Stimulated activated CD8-positive, alpha-beta memory T cell treated with anti-CD3 and anti-CD28 coated beads, Interleukin-4, amount 100 ng/mL, for 48 hours (primary cell): ENCODE measurements around the gene CIDEB.

Experiments
- DNase-seq: peaks from one replicate; pipeline ENCODE4 v3.0.0-alpha.2; 2020

Gene CIDEB

DNA sequence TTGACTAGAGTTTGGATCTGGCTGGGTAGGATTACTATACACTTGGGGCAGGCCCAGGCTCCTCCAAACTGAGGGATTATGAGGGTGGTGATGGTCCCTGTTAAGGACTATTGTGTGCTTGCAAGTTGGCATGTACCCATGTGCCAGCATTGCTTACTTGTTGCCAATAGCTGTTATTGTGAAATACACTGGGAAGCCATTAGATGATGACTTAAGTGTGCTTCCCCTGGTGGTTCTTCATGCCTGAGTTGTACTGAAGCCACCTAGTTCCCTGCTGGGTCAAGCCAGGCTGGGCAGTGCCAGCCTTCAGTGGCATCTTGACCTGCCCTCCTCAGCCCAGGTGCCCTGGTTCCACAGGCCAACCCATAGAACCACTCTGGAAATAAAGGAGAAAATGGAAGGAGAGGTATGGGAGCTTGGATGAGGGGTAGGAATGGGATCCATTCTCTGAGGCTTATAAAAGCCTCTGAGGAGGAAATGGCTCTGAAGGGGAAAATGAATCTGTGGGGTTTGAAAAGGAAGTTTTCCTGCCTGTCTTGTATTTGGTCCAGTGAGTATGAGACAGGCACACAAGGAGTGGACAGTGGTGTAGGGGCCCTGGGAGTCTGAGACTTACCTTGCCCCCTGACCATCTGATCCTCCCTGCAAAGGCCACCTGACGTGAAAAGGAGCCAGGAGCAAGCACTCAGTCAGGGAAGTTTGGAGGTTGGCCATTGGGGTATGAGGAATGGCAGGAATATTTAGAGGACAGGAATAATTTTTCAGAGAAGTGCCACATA lies 4.2 kb upstream of the CIDEB start:
- no peak for DNase-seq

GRCh38 chr14:24310646-24311604 lies 3.1 kb upstream of the CIDEB start, which contains the start of gene LTB4R:
LTB4R (plus strand) TSS chr14:24311502; CDS start chr14:24315652, 4,150 bp downstream.
- peak; percentile 70 for DNase-seq

- no peak for DNase-seq
Observed at GRCh38 chr14:24310265-24310645, 2.5 kb upstream of the CIDEB start.

- DNase-seq = no peak
Observed at GRCh38 chr14:24309538-24310264, 1.9 kb upstream of the CIDEB start, which contains the start of gene LTB4R2. LTB4R2 (plus strand) TSS chr14:24310140; CDS start chr14:24310665, 525 bp downstream.

- no peak for DNase-seq
Observed at GRCh38 chr14:24308342-24309124, 756 bp upstream of the CIDEB start.

GRCh38 chr14:24307156-24307574 lies 612 bp downstream of the CIDEB start:
- no peak for DNase-seq

- DNase-seq = no peak
Observed at GRCh38 chr14:24304019-24304387, 3.8 kb downstream of the CIDEB start.

- DNase-seq = no peak
Observed at GRCh38 chr14:24300326-24300980, 7.3 kb downstream of the CIDEB start.

DNA sequence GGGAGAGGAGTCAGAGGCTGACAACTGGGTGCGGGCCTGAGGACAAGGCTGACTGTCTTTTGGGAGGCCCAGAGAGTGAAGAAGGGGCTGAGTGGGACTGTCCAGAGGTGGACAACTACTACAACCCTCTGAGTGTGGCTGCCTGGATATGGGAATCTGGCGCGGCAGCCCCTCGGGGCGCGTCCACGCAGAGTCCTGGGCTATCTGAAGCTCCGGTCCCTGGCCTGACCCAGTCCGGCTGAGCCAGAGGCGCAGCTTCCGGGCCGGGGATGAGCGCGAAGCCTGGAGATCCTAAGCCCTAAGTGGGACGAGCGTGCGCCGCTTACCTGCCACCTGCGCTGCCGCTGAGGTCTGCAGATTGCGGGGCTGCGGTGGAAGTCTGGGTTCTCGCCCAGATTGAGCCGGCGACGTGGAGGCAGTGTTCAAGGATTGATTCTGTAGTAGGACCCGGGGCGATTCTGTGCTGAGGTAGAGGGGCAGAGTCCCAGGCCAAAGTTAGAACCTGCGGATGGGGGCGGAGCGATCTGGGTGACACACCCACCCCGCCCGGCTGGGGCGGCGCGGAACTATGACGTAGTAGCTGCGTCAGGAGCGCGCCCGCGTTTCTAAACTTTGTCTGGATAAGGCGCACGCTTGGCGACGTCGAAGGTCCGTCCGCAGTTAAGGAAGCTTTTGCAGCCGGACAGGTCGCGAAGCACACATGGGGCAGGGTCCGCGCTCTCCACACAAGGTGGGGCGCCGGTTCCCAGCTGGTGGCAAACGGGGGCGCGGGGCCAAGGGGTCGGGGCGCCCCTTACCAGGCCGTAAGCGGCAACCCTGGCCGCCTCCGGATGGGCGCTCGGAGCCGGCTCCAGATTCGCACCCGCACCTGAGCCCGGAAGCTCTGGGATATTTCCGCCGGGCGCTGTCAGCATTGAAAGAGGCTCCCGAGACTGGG lies 8.3 kb downstream of the CIDEB start, which contains the start of the genes DHRS1 and NOP9:
Gene DHRS1 (minus strand): TSS at position 526 of the 937 bp plus-strand sequence. CDS start 674 bp downstream, outside the sequence.
Gene NOP9 (plus strand): TSS at position 596 of the 937 bp plus-strand sequence. CDS start 105 bp downstream, at position 701.
- peak; percentile 98 for DNase-seq

DNA sequence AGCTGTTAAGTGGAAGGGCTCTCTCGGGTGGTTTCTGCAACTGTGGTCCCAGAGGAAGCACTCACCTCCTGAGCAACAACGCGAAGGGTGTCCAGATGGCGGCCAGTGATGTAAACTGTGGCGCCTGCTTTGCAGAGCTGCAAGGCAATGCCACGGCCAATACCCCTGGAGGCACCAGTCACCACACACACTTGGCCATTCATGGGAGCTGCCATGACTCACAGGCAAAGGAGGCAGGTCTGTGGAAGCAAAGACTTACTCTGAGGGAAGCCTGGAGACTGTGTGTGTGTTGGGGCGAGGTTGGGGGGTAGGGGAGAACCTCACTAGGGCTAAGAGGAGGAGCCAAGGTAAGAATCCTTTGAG lies 8.9 kb downstream of the CIDEB start:
- DNase-seq = no peak

DNA sequence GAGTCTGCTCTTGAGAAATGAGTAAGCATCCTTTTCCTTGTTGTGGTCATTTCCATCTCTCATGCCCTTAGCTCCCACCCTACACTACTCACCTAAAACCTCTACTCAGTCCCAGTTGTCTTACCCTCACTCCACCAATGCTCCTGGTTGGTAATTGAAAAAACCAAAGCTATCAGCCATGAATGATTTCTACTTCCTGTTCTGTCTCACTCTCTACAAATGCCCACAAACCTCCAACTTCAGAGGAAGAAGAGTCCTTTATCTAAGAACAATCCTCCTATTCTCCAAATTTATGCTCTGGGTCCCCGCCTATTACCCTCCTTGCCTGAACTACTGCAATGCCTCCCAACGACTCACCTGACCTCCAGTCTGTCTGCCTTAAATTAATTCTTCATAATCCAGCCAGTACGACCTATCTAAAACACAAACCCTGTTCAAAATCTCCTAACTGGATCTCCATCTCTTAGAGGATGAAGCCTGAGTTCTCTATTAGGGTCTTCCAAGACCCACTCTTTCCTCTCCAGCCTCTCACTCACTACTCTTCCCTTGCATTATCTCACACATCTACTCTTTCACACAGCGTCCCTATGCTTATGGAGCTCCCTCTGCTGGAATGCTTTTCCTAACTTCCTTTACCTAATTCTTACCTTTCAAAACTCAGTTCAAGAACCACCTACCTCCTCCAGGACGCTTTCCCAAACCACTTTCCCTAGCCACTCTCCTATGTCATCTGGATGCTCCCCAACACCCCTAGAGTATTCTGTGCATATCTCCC lies 10.4 kb downstream of the CIDEB start:
- no peak for DNase-seq

- peak; percentile 78 for DNase-seq
Observed at GRCh38 chr14:24296341-24297157, 11.2 kb downstream of the CIDEB start.

GRCh38 chr14:24293525-24293924 lies 14.3 kb downstream of the CIDEB start:
- no peak for DNase-seq

- DNase-seq = no peak
Observed at GRCh38 chr14:24292118-24292807, 15.5 kb downstream of the CIDEB start.

GRCh38 chr14:24291446-24292117 lies 16.2 kb downstream of the CIDEB start:
- no peak for DNase-seq

DNA sequence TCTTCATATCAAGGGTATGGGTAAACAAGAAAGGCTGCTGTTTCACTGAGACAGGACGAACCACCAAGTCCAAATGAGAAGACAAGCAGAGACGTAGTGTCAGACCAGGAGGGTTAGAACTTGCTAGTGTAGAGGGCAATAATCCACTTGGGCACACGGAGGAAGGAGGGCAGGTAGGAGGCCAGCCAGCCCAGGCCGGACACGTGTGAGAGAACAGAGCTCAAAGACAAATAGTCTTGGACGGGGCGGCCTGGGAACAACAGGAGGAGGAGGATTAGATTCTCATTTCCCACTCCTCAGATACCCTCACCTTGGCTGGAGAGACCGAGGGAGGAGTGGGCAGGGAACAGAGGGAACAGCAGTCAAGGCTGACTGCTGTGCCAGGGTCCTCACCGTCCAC lies 17.0 kb downstream of the CIDEB start:
- DNase-seq = no peak

- DNase-seq = peak; percentile 81
Observed at GRCh38 chr14:24289649-24290280, 18.0 kb downstream of the CIDEB start.
